ENCODE measurements around the gene SLC7A8. TPM values are rescaled to one million over a fixed set of nuclear protein-coding genes. Genes with fewer than 3 reads are reported as not detected.

The SLC7A8 gene
- total RNA-seq, 1 experiment from 2014 or later = 0.90 TPM

- Histone ChIP-seq H3K27ac (ENCODE audit: low read length) (no peak overlapping the region), H3K27me3 (ENCODE audit: control insufficient read depth, insufficient read depth, low read length) (no peaks in the 10 kb centered on the region), H3K36me3 (ENCODE audit: control insufficient read depth, insufficient read depth, low read length) (no peaks in the 10 kb centered on the region), H3K9me3 (ENCODE audit: control insufficient read depth, insufficient read depth, low read depth, low read length) (no peaks in the 10 kb centered on the region), H3K4me3 (ENCODE audit: low read depth in 2 of 2, low read length in 2 of 2) (no peak overlapping the region), H3K4me1 (ENCODE audit: control insufficient read depth, insufficient read depth, low read length) (no peaks in the 10 kb centered on the region)
- intact Hi-C loops (cut with micrococcal nuclease; ENCODE audit: unreplicated experiment) = no loop called here
- no peak for TF ChIP-seq CTCF (IDR thresholded peaks at IDR 0.05)
- no peak for TF ChIP-seq TCF7L2 (IDR thresholded peaks at IDR 0.05; ENCODE audit: low read depth, low read length)
- no peak for TF ChIP-seq POLR2AphosphoS5 (IDR thresholded peaks at IDR 0.05; ENCODE audit: low read depth, low read length)
- TF ChIP-seq SIN3A (IDR thresholded peaks at IDR 0.05; ENCODE audit: borderline replicate concordance, insufficient read depth, low read depth, low read length) = no peak
- TF ChIP-seq REST (IDR thresholded peaks at IDR 0.05; ENCODE audit: insufficient read depth in 1 of 2, low read depth in 2 of 2, low read length in 1 of 2) = no peak
- DNase-seq (ENCODE audit: low read depth, low spot score) = no peak
- ChIA-PET POLR2A (no interaction called here), CTCF (no interaction called here)
- BruUV-seq (replicated peaks) = no TSS peak
- in situ Hi-C loops (cut with HindIII; ENCODE audit: low pct_unique_long_range_greater_than_20kb, low sequenced_read_pairs) = no loop called here
- no peak for ATAC-seq
Observed at GRCh38 chr14:23153851-23154796, 29.3 kb downstream of the SLC7A8 start.

GRCh38 chr14:23151342-23151741, 32.1 kb downstream of the SLC7A8 start:
- ChIA-PET POLR2A (interaction anchor here (0.6 kb wide), 1 partner anchor 120 kb away, joined by 3 read pairs; no protein-coding TSS in a partner anchor), CTCF (interaction anchor here (0.6 kb wide), 1 partner anchor 33 kb away, joined by 5 read pairs; no protein-coding TSS in a partner anchor)
- in situ Hi-C loops (cut with HindIII; ENCODE audit: low pct_unique_long_range_greater_than_20kb, low sequenced_read_pairs) (no loop called here), intact Hi-C loops (cut with micrococcal nuclease; ENCODE audit: unreplicated experiment) (no loop called here)
- DNase-seq (ENCODE audit: low read depth, low spot score) (no peak), ATAC-seq (no peak)
- no peak overlapping the region for H3K4me3 ChIP-seq (ENCODE audit: low read depth in 2 of 2, low read length in 2 of 2)
- H3K27ac ChIP-seq (ENCODE audit: low read length) = no peak overlapping the region
- H3K9me3 ChIP-seq (ENCODE audit: control insufficient read depth, insufficient read depth, low read depth, low read length) = no peaks in the 10 kb centered on the region
- no peak for TF ChIP-seq TCF7L2 (IDR thresholded peaks at IDR 0.05; ENCODE audit: low read depth, low read length)
- TF ChIP-seq CTCF (IDR thresholded peaks at IDR 0.05) = no peak
- no peak for TF ChIP-seq POLR2AphosphoS5 (IDR thresholded peaks at IDR 0.05; ENCODE audit: low read depth, low read length)
- no peak for TF ChIP-seq REST (IDR thresholded peaks at IDR 0.05; ENCODE audit: insufficient read depth in 1 of 2, low read depth in 2 of 2, low read length in 1 of 2)
- TF ChIP-seq SIN3A (IDR thresholded peaks at IDR 0.05; ENCODE audit: borderline replicate concordance, insufficient read depth, low read depth, low read length) = no peak
- no peaks in the 10 kb centered on the region for H3K27me3 ChIP-seq (ENCODE audit: control insufficient read depth, insufficient read depth, low read length)
- no peaks in the 10 kb centered on the region for H3K4me1 ChIP-seq (ENCODE audit: control insufficient read depth, insufficient read depth, low read length)
- BruUV-seq (replicated peaks) = no TSS peak
- H3K36me3 ChIP-seq (ENCODE audit: control insufficient read depth, insufficient read depth, low read length) = no peaks in the 10 kb centered on the region
